ENCODE measurements around the gene STK16. TPM values are rescaled to one million over a fixed set of nuclear protein-coding genes. Genes with fewer than 3 reads are reported as not detected.
A peak's percentile ranks its signal among the peaks of the same experiment; 100 is the strongest.

STK16 gene
- total and polyA plus RNA-seq, 2 of the 13 experiments (the other 11 are each of a cell fraction or from before 2014, with no cell fraction given) = 28.0 to 50.9 TPM

DNA sequence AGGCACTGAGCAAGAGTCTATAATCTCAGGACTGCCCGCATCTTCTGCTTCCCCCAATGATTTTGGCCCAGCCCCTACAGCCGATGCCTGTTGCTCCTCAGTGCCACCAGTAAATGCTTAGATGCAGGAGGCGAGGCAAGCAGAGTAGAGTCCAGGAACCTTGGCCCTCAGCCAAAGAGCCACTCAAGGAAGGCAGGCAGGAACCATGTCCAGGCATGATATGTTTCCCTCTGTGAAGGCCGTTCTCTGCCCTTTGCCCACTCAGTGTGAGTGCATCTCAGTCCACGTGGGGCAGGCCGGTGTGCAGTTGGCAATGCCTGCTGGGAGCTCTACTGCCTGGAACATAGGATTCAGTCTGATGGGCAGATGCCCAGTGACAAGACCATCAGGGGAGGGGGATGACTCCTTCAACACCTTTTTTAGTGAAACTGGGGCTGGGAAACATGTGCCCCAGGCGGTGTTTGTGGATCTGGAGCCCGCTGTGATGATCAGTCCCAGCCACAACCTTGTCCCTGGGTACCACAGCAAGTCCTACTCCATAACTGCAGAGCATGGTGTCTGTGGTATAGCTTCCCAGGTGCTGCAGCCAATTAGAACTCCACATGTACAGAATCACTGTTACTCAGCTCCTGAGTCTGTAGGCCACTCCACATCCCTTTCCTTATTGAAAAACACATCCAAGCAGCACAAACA lies 24.2 kb downstream of the STK16 start (continued):
- TF ChIP-seq ZNF343 (CRISPR knock-in tag; IDR thresholded peaks at IDR 0.05) = no peak
- TF ChIP-seq NR2F1 (CRISPR knock-in tag; IDR thresholded peaks at IDR 0.05) = 0 out of 4 replicates have a peak, but pooled peaks of 1 of the 2 experiments have one; percentile 18
- TF ChIP-seq ARNTL (CRISPR knock-in tag; IDR thresholded peaks at IDR 0.05) = peak; percentile 57; the same call in 1 of the 2 replicates
- 0 out of 2 replicates have a peak, but pooled peaks have one; percentile 34 for TF ChIP-seq ZHX1 (CRISPR knock-in tag; IDR thresholded peaks at IDR 0.05; ENCODE audit: low read depth)
- TF ChIP-seq HNF4G (IDR thresholded peaks at IDR 0.05; ENCODE audit: borderline replicate concordance, low read depth, low read length) = peak; percentile 35; the same call in 1 of the 2 replicates
- TF ChIP-seq HNF4G (CRISPR knock-in tag; IDR thresholded peaks at IDR 0.05; ENCODE audit: borderline replicate concordance, low read depth) = no peak
- TF ChIP-seq ZFX (CRISPR knock-in tag; IDR thresholded peaks at IDR 0.05; ENCODE audit: low read depth) = peak; percentile 66; the same call in 1 of the 2 replicates
- TF ChIP-seq SMAD1 (CRISPR knock-in tag; IDR thresholded peaks at IDR 0.05; ENCODE audit: borderline replicate concordance, low read depth) = 0 out of 2 replicates have a peak, but pooled peaks have one; percentile 20
- 0 out of 2 replicates have a peak, but pooled peaks have one; percentile 5 for TF ChIP-seq MIER3 (CRISPR knock-in tag; IDR thresholded peaks at IDR 0.05; ENCODE audit: borderline replicate concordance)
- TF ChIP-seq ZNF318 (CRISPR knock-in tag; IDR thresholded peaks at IDR 0.05) = no peak
- peak; percentile 29; the same call in 1 of the 2 replicates for TF ChIP-seq SIN3A (IDR thresholded peaks at IDR 0.05; ENCODE audit: borderline replicate concordance, low read depth, low read length)
- TF ChIP-seq, protein P1, sequence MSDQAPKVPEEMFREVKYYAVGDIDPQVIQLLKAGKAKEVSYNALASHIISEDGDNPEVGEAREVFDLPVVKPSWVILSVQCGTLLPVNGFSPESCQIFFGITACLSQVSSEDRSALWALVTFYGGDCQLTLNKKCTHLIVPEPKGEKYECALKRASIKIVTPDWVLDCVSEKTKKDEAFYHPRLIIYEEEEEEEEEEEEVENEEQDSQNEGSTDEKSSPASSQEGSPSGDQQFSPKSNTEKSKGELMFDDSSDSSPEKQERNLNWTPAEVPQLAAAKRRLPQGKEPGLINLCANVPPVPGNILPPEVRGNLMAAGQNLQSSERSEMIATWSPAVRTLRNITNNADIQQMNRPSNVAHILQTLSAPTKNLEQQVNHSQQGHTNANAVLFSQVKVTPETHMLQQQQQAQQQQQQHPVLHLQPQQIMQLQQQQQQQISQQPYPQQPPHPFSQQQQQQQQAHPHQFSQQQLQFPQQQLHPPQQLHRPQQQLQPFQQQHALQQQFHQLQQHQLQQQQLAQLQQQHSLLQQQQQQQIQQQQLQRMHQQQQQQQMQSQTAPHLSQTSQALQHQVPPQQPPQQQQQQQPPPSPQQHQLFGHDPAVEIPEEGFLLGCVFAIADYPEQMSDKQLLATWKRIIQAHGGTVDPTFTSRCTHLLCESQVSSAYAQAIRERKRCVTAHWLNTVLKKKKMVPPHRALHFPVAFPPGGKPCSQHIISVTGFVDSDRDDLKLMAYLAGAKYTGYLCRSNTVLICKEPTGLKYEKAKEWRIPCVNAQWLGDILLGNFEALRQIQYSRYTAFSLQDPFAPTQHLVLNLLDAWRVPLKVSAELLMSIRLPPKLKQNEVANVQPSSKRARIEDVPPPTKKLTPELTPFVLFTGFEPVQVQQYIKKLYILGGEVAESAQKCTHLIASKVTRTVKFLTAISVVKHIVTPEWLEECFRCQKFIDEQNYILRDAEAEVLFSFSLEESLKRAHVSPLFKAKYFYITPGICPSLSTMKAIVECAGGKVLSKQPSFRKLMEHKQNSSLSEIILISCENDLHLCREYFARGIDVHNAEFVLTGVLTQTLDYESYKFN (CRISPR knock-in tag; conservative IDR thresholded peaks at IDR 0.05) = no peak; the same call in 1 of the 2 replicates
